GM08714 (cell line): Measurements from ENCODE around the gene SMPDL3A.

Experiments
- H3K4me3 ChIP-seq: fragments of 200-500 bp; sonication (Bioruptor generic); 2 replicates; pipeline ENCODE4 v1.5.1; 2014; ENCODE audit warnings: mild to moderate bottlenecking, low read length, inconsistent platforms
- ZNF274 ChIP-seq: IDR thresholded peaks from 2 replicates; pipeline ENCODE4 v1.6.1; 2012; ENCODE audit warnings: mild to moderate bottlenecking, low read depth, low read length

Gene SMPDL3A

GRCh38 chr6:122804962-122805485, 16.0 kb downstream of the SMPDL3A start:
- no peak overlapping the region for H3K4me3 ChIP-seq

GRCh38 chr6:122806291-122806690, 17.2 kb downstream of the SMPDL3A start:
- no peak for TF ChIP-seq ZNF274
- H3K4me3 ChIP-seq, result no peak overlapping the region

More at GRCh38 chr6:122804962-122805485, 16.0 kb downstream of the SMPDL3A start:
- TF ChIP-seq ZNF274, result no peak

- no peak overlapping the region for H3K4me3 ChIP-seq
- no peak for TF ChIP-seq ZNF274
Measured at GRCh38 chr6:122808121-122808885, 19.2 kb downstream of the SMPDL3A start.

GRCh38 chr6:122809001-122809400, 19.9 kb downstream of the SMPDL3A start:
- no peak overlapping the region for H3K4me3 ChIP-seq
- no peak for TF ChIP-seq ZNF274

GRCh38 chr6:122809691-122810090, 20.6 kb downstream of the SMPDL3A start:
- no peak overlapping the region for H3K4me3 ChIP-seq
- no peak for TF ChIP-seq ZNF274

- no peak overlapping the region for H3K4me3 ChIP-seq
- TF ChIP-seq ZNF274, result no peak
Measured at GRCh38 chr6:122810189-122810588, 21.1 kb downstream of the SMPDL3A start.

- H3K4me3 ChIP-seq, result no peak overlapping the region
- TF ChIP-seq ZNF274, result no peak
Measured at GRCh38 chr6:122817358-122817757, 28.3 kb downstream of the SMPDL3A start.

- no peak overlapping the region for H3K4me3 ChIP-seq
- TF ChIP-seq ZNF274, result no peak
Measured at GRCh38 chr6:122817766-122818165, 28.7 kb downstream of the SMPDL3A start.

- no peak overlapping the region for H3K4me3 ChIP-seq
- TF ChIP-seq ZNF274, result no peak
Measured at GRCh38 chr6:122818866-122819265, 29.8 kb downstream of the SMPDL3A start.

- TF ChIP-seq ZNF274, result no peak
- no peak overlapping the region for H3K4me3 ChIP-seq
Measured at GRCh38 chr6:122821095-122821494, 32.0 kb downstream of the SMPDL3A start.

GRCh38 chr6:122825163-122825562, 36.1 kb downstream of the SMPDL3A start:
- no peak for TF ChIP-seq ZNF274
- H3K4me3 ChIP-seq, result no peak overlapping the region

GRCh38 chr6:122829456-122829855, 40.4 kb downstream of the SMPDL3A start:
- no peak overlapping the region for H3K4me3 ChIP-seq
- no peak for TF ChIP-seq ZNF274

GRCh38 chr6:122831511-122831910, 42.5 kb downstream of the SMPDL3A start:
- no peak overlapping the region for H3K4me3 ChIP-seq
- TF ChIP-seq ZNF274, result no peak

GRCh38 chr6:122832459-122832858, 43.4 kb downstream of the SMPDL3A start:
- TF ChIP-seq ZNF274, result no peak
- H3K4me3 ChIP-seq, result no peak overlapping the region

- TF ChIP-seq ZNF274, result no peak
- no peak overlapping the region for H3K4me3 ChIP-seq
Measured at GRCh38 chr6:122833021-122833491, 44.0 kb downstream of the SMPDL3A start.
